ENCODE measurements around the gene MRPS27. TPM values are rescaled to one million over a fixed set of nuclear protein-coding genes. Genes with fewer than 3 reads are reported as not detected.

Gene MRPS27
- polyA plus RNA-seq, 3 donors = 70.7 to 72.2 (median 71.1) TPM

GRCh38 chr5:72234868-72235267, 85.2 kb downstream of the MRPS27 start:
- no peak for DNase-seq (ENCODE audit: low read depth in 3 of 3, low spot score in 2 of 3)

GRCh38 chr5:72234265-72234700, 85.8 kb downstream of the MRPS27 start:
- DNase-seq (ENCODE audit: low read depth in 3 of 3, low spot score in 2 of 3) = no peak

DNA sequence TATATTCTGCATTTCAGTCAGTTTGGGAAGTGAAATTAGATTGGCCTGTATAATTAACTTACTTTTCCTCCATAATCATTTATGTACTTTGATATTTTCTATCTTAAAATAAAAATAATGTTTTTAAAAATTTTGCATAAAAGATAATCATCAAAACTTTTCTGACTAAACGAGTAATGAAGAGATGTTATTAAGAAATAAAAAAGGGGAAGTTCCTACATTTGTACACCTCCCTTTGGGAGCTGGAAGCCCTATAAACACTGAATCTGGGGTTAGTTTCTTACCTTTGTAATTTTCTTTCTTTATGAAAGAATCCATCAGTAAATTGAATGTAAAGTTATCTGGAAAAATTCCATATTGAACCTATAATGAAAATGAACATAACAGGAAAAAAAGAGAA, 86.2 kb downstream of the MRPS27 start:
- no peak for DNase-seq (ENCODE audit: low read depth in 3 of 3, low spot score in 2 of 3)

- no peak for DNase-seq (ENCODE audit: low read depth in 3 of 3, low spot score in 2 of 3)
Measured at GRCh38 chr5:72232838-72233237, 87.2 kb downstream of the MRPS27 start.

DNA sequence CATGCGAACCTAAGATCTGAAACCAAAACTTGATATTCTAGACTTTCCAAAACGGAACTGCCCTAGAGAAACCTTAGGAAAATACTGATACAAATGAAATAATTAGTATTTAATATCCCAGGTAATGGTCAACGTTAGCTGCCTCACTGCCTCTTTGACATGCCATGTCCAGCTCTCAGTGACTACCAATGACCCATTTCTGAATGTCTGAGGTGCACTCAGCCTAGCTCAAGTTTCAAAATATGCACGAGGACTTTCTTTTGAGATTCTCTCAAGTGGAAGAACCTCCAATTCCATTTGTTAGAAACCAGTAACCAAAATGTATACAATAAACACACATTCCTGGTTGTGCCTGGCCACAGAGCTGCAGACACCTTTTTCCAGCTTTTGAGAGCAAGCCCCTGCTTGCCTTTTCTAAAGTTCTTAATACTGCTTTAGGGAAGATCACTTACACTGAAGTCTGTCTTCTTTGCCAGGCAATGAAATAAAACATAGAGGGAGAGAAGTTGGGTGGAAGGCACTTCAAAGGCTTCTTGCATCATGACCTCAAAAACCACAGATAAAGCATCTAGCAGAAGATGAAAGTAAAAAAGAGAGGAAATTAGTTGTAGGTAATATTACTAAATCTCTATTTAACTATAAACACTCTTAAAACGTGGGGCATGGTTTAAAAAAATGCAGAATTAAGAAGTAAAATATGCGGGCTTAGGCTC, 87.9 kb downstream of the MRPS27 start:
- no peak for DNase-seq (ENCODE audit: low read depth in 3 of 3, low spot score in 2 of 3)

- DNase-seq (ENCODE audit: low read depth in 3 of 3, low spot score in 2 of 3) = no peak
Measured at GRCh38 chr5:72228960-72229359, 91.1 kb downstream of the MRPS27 start.

DNA sequence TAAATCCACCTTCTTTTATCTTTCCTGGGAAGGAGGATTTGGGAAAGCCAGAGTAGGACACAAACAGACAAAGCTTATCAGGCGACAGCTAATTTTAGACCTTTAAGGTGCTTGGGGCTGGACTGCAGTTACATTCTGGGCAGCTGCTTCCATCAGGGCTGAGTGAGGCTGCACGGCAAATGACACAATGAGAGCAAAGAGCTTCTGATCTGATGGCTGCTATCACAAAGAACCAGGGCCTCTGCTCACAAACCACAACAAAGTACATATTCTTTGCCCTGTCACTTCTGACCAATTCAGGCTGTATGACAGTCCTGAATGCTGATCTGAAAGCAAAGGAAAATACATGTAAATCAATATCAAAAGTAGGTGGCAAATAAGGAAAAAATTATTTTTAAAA, 93.1 kb downstream of the MRPS27 start:
- no peak for DNase-seq (ENCODE audit: low read depth in 3 of 3, low spot score in 2 of 3)

DNA sequence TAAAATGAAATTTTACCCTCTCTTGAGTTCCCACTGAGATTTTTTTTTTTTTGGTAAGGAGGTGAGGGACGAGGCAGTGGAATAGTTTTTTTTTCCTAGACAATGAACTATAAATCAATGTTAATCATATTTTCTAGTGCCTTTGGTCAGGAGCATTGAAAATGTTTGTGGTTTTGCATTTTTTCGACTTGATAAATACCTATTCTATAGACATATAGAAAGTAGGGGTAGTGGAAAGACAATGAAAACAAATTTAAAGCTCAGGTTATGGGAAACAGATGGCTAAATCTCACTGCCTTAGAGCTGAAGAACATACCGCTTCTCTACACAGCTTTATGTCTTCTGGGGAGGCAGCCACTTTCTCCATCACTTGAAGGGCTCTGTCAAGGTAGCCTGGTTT, 94.3 kb downstream of the MRPS27 start:
- no peak for DNase-seq (ENCODE audit: low read depth in 3 of 3, low spot score in 2 of 3)

DNA sequence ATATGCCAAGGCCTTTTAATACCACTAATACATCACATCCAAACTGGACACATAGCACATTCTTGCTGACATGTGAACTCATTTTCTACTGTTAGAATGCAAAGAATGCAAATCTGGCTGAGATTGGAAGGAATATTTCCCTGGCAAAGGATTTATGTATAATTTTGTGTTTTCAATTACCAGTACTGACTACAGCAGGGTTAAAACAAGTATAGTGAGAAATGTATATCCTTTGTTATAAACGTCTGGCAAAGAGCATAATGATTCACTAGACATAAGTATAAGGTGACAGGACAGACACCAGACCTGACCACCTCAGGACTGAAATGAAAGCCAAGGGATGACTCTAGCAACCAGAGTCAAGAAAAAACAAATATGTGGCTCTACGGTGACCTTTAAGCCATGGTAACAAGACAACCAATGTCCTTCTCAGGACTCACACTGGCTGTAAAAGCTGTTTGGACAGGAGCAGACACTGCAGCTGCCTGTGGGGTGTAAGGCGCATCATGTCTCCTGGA, 95.0 kb downstream of the MRPS27 start:
- DNase-seq (ENCODE audit: low read depth in 3 of 3, low spot score in 2 of 3) = no peak

GRCh38 chr5:72223371-72223770, 96.7 kb downstream of the MRPS27 start:
- DNase-seq (ENCODE audit: low read depth in 3 of 3, low spot score in 2 of 3) = no peak

GRCh38 chr5:72222521-72222920, 97.5 kb downstream of the MRPS27 start:
- no peak for DNase-seq (ENCODE audit: low read depth in 3 of 3, low spot score in 2 of 3)

GRCh38 chr5:72221541-72221940, 98.5 kb downstream of the MRPS27 start:
- no peak for DNase-seq (ENCODE audit: low read depth in 3 of 3, low spot score in 2 of 3)

DNA sequence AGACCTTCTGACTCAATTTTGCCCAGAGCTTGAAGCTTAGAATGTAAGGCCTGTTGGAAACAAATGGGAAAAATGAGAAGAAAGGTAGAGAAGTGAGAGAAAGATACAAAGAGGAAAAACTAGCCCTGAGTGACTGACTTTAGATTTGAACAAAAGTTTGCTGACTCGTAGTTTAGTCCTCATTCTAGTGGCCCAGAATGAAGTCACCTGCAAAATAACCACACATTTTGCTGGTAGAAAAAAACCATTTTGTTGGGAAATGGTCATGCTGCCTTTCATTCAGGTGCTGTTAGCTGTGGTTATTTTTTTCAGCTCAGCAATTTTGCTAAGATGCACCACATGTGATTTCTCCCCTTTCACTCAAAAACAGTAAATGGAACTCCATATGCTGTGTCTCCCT, 98.9 kb downstream of the MRPS27 start:
- DNase-seq (ENCODE audit: low read depth in 3 of 3, low spot score in 2 of 3) = no peak

DNA sequence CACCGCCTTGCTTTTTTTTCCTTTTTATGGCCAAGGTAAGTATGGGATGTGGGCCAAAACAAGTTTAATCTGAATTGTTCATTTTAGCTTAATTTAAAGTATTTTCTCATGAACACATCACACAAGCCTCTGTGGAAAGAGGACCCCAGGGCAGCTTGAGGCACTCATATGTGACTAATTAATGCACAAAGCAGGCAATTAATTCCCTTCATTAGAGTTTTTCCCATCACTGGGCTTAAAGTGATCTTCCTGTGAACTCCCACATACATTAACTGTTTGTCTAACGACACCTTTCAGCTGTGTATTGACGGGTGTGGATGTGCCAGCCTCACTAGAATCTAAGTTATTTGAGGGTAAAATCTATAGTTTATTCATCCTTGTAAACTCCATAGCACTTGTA, 103.3 kb downstream of the MRPS27 start:
- DNase-seq (ENCODE audit: low read depth in 3 of 3, low spot score in 2 of 3) = no peak

GRCh38 chr5:72214168-72214567, 105.9 kb downstream of the MRPS27 start:
- DNase-seq (ENCODE audit: low read depth in 3 of 3, low spot score in 2 of 3) = no peak

- no peak for DNase-seq (ENCODE audit: low read depth in 3 of 3, low spot score in 2 of 3)
Measured at GRCh38 chr5:72213482-72213881, 106.6 kb downstream of the MRPS27 start.

GRCh38 chr5:72212171-72212570, 107.9 kb downstream of the MRPS27 start:
- DNase-seq (ENCODE audit: low read depth in 3 of 3, low spot score in 2 of 3) = no peak

- no peak for DNase-seq (ENCODE audit: low read depth in 3 of 3, low spot score in 2 of 3)
Measured at GRCh38 chr5:72210888-72211678, 109.0 kb downstream of the MRPS27 start.

- DNase-seq (ENCODE audit: low read depth in 3 of 3, low spot score in 2 of 3) = peak; percentile 12 to 52 (median 45)
Measured at GRCh38 chr5:72209147-72210115, 110.6 kb downstream of the MRPS27 start.

DNA sequence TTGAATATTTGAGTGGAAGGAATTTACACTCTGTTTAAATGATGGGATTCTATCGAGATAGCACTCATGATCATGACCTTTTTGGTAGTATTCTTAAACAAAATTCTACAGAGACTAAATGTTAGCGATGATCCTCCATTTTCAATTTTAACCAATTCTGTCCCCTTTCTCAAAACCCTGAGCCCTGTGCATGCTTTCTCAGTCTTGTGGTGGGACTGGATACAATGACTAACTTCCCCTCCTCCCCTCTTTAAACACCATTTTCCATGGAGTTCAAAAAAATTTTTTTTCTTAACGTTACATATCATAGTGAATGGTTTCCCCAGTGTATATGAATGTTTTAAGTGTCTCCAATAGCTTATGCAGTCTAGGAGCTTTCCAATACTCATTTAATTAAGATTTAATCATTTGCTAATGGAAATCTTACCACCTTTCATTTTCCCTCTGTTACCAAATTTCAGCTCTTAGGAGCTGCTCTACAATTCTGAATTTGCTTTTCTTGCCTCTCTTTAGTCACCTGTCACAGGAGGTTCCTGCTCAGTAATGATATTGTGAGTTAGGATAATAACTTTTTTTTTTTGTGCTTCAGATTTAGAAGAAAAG, 111.6 kb downstream of the MRPS27 start:
- no peak for DNase-seq (ENCODE audit: low read depth in 3 of 3, low spot score in 2 of 3)

Data from right renal cortex interstitium (tissue), 3 donors.